Uterus (tissue), 2 donors: ENCODE data around the gene LGALS3.

Source experiments
- POLR2A ChIP-seq, 2 donors: fragments of 450-650 bp; IDR thresholded peaks; one replicate each; pipeline ENCODE4 v1.6.1; 2016; ENCODE audit warnings: antibody characterized with exemption in 2 of 2, mild to moderate bottlenecking in 1 of 2, moderate library complexity in 1 of 2
- TF ChIP-seq, protein P1 (sequence below), 4 experiments: fragments of 200-600 bp in 2 of 4; fragments of 450-650 bp in 2 of 4; sonication (generic) in 2 of 4; IDR thresholded peaks; one replicate each; pipeline ENCODE4 v1.5.1; 2016 to 2019; ENCODE audit warnings: antibody characterized with exemption in 4 of 4, mild to moderate bottlenecking in 2 of 4, moderate library complexity in 1 of 4

DNA sequence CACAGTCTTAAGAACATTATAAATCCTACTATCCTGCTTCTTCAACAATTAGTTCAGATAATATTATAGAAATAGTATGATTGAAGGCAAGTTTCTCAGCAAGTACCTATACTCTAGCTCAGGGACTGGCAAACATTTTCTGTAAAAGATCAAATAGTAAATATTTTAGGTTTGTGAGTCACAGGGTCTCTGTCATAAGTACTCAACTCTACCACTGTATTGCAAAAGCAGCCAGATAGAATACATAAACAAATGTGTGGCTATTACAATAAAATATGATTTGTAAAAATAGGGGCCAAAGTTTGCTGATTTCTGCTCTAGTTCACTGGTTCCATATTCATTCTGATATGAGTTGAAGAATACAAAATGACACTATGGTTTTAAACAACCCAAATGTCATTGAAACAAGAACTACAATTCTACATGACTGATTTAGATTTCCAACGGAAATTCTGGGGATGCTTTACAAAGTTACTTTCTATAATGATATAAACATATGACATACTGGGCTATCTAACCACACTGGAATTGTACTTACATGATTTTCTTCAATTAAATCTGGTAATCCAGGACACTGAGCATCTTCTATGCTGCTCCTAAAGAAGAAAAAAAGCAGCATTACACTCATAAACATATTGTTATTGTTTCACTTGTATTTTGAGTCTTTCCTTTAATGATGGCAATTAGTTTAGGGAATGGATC lies 23.2 kb downstream of the LGALS3 start:
- TF ChIP-seq, protein P1, sequence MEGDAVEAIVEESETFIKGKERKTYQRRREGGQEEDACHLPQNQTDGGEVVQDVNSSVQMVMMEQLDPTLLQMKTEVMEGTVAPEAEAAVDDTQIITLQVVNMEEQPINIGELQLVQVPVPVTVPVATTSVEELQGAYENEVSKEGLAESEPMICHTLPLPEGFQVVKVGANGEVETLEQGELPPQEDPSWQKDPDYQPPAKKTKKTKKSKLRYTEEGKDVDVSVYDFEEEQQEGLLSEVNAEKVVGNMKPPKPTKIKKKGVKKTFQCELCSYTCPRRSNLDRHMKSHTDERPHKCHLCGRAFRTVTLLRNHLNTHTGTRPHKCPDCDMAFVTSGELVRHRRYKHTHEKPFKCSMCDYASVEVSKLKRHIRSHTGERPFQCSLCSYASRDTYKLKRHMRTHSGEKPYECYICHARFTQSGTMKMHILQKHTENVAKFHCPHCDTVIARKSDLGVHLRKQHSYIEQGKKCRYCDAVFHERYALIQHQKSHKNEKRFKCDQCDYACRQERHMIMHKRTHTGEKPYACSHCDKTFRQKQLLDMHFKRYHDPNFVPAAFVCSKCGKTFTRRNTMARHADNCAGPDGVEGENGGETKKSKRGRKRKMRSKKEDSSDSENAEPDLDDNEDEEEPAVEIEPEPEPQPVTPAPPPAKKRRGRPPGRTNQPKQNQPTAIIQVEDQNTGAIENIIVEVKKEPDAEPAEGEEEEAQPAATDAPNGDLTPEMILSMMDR (IDR thresholded peaks at IDR 0.05) = no peak
- TF ChIP-seq POLR2A (IDR thresholded peaks at IDR 0.05) = no peak
